Prostate gland (tissue), 2 donors: Measurements from ENCODE around the gene GPR68. TPM values are rescaled to one million over a fixed set of nuclear protein-coding genes. Genes with fewer than 3 reads are reported as not detected.

Experiments used
- DNase-seq: peaks from one replicate; pipeline ENCODE4 v3.0.0-alpha.2; 2019; ENCODE audit warnings: low spot score
- H3K27ac ChIP-seq, 2 donors: fragments of 200-600 bp; sonication (generic); 2 replicates each; pipeline ENCODE4 v1.5.1; 2017 to 2019
- H3K27me3 ChIP-seq: fragments of 200-600 bp; sonication (generic); replicated peaks from 2 replicates; pipeline ENCODE4 v1.5.1; 2019; ENCODE audit not compliant: insufficient read depth
- H3K36me3 ChIP-seq, 2 donors: fragments of 200-600 bp; sonication (generic); 1 replicate in 1 of 2; 2 replicates in 1 of 2; pipeline versions ENCODE4 v1.5.1 to v1.8.1; 2017 to 2019
- H3K4me1 ChIP-seq: fragments of 200-600 bp; sonication (generic); replicated peaks from 2 replicates; pipeline ENCODE4 v1.5.1; 2019
- H3K4me3 ChIP-seq, 2 donors: fragments of 200-600 bp; sonication (generic); 2 replicates each; pipeline ENCODE4 v1.5.1; 2017 to 2019
- H3K9me3 ChIP-seq: fragments of 200-600 bp; sonication (generic); 2 replicates; pipeline ENCODE4 v1.5.1; 2017
- POLR2A ChIP-seq: fragments of 450-650 bp; IDR thresholded peaks from one replicate; pipeline ENCODE4 v1.6.1; 2016; ENCODE audit warnings: antibody characterized with exemption, mild to moderate bottlenecking
- POLR2AphosphoS5 ChIP-seq: sonication (generic); formaldehyde crosslinking; IDR thresholded peaks from one replicate; pipeline ENCODE4 v1.6.1; 2017; ENCODE audit warnings: antibody characterized with exemption
- WGBS: methylation state at CpG from one replicate; pipeline ENCODE4 v1.1.5; 2018; 5-methylcytosine and 5-hydroxymethylcytosine counted together
- intact Hi-C: fragments of 100-400 bp; cut with DNase I; formaldehyde crosslinking; loops from one replicate; pipeline ENCODE4 v1.14.2; 2022
- total RNA-seq, 2 donors: library from RNA; depleted of rRNA; stranded (reverse); fragments of >200 nt; gene quantifications; one replicate each; pipeline ENCODE4 v1.1.0, GENCODE V29; 2016
- TF ChIP-seq, protein P1 (sequence below), 4 experiments: fragments of 200-600 bp in 2 of 4; fragments of 450-650 bp in 2 of 4; sonication (generic) in 2 of 4; IDR thresholded peaks; 1 replicate in 3 of 4; 2 replicates in 1 of 4; pipeline ENCODE4 v1.5.1; 2016 to 2019; ENCODE audit warnings: antibody characterized with exemption in 4 of 4, mild to moderate bottlenecking in 2 of 4, moderate library complexity in 2 of 4

The GPR68 gene
- total RNA-seq, 2 donors from 2014 or later, result 0.87 to 3.0 TPM

DNA sequence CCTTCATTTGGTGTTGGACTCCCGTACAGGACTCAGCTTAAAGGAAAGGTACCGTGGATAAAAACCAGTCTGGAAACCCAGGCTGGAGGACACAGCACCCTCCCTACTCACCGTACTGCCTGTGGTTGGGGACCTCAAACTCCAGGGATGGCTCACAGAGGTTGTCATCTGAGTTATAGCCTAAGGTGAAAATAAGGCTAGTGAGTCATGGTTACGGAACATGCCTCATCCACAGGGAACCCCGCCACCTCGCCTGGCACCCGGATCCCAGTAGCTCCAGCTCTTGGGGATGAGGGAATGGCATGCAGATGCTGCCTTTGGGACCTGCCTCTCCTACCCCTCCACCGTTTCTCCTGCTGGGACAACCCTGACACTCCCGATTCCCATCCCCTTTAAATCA, 36.8 kb upstream of the GPR68 start:
- Histone ChIP-seq H3K27ac (no peak overlapping the region), H3K9me3 (no peaks in the 10 kb centered on the region), H3K27me3 (no peaks in the 10 kb centered on the region), H3K36me3 (no peaks in the 10 kb centered on the region), H3K4me1 (no peaks in the 10 kb centered on the region), H3K4me3 (no peak overlapping the region)
- no peak for DNase-seq
- TF ChIP-seq POLR2A, result no peak
- intact Hi-C loops, result loop anchor here (5.0 to 10.0 kb wide), 2 partner anchors 217 to 379 kb away; partner anchors contain the start of gene RPS6KA5
- 92% methylated on average over 9 of the region's 9 CpGs for WGBS

DNA sequence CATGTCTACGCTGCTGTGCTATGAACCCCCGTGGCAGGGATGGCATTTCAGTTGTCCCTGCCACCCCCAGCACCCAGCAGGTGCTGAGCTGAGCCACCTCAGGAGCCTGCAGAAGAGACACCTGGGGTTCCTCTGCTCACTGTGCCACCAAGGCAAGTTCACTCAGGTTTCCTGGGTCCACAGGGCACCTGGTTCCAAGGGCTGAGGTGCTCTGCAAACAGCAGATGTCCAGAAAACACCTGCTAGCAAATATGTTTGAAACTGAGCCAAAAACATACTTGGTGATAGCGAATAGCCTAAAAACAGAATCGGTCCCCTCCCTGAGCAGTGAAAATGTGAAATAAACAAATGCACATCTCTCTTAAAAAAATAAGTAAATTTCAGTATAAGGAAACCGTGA, 35.6 kb upstream of the GPR68 start:
- no peaks in the 10 kb centered on the region for H3K4me1 ChIP-seq
- no peak for TF ChIP-seq POLR2AphosphoS5
- TF ChIP-seq POLR2A, result no peak
- TF ChIP-seq, protein P1, sequence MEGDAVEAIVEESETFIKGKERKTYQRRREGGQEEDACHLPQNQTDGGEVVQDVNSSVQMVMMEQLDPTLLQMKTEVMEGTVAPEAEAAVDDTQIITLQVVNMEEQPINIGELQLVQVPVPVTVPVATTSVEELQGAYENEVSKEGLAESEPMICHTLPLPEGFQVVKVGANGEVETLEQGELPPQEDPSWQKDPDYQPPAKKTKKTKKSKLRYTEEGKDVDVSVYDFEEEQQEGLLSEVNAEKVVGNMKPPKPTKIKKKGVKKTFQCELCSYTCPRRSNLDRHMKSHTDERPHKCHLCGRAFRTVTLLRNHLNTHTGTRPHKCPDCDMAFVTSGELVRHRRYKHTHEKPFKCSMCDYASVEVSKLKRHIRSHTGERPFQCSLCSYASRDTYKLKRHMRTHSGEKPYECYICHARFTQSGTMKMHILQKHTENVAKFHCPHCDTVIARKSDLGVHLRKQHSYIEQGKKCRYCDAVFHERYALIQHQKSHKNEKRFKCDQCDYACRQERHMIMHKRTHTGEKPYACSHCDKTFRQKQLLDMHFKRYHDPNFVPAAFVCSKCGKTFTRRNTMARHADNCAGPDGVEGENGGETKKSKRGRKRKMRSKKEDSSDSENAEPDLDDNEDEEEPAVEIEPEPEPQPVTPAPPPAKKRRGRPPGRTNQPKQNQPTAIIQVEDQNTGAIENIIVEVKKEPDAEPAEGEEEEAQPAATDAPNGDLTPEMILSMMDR (IDR thresholded peaks at IDR 0.05), result no peak
- DNase-seq, result no peak
- H3K27ac ChIP-seq, result no peak overlapping the region
- H3K36me3 ChIP-seq, result no peaks in the 10 kb centered on the region
- 68% methylated on average over 5 of the region's 5 CpGs for WGBS
- H3K4me3 ChIP-seq, result no peak overlapping the region
- no peaks in the 10 kb centered on the region for H3K9me3 ChIP-seq
- intact Hi-C loops, result loop anchor here (5.0 to 10.0 kb wide), 2 partner anchors 215 to 378 kb away; partner anchors contain the start of gene RPS6KA5
- no peaks in the 10 kb centered on the region for H3K27me3 ChIP-seq

DNA sequence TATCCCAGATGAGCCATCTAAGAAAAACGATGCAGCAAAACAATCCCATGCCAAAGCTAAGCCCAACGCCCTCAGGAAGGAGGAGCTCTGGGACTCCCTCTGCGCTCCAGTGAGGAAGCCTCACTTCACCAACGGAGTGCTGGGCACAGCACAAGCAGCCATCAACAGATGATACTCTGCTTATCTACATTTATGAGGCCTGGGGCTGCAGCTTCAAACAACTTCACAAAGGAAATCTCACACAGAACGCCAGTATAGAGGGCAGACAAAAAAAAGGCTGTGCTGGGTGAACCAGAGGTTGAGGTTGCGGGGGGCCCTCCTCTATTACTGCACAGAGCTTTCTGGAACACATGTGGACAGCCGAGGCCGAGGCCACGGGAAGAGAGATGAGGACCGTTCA, 34.9 kb upstream of the GPR68 start:
- 87% methylated on average over 10 of the region's 10 CpGs for WGBS
- Histone ChIP-seq H3K27me3 (no peaks in the 10 kb centered on the region), H3K4me1 (no peaks in the 10 kb centered on the region), H3K9me3 (no peaks in the 10 kb centered on the region), H3K4me3 (no peak overlapping the region), H3K36me3 (no peaks in the 10 kb centered on the region), H3K27ac (no peak overlapping the region)
- TF ChIP-seq POLR2A, result no peak
- TF ChIP-seq POLR2AphosphoS5, result no peak
- TF ChIP-seq, protein P1 (IDR thresholded peaks at IDR 0.05), result no peak
- intact Hi-C loops, result no loop called here
- DNase-seq, result no peak

DNA sequence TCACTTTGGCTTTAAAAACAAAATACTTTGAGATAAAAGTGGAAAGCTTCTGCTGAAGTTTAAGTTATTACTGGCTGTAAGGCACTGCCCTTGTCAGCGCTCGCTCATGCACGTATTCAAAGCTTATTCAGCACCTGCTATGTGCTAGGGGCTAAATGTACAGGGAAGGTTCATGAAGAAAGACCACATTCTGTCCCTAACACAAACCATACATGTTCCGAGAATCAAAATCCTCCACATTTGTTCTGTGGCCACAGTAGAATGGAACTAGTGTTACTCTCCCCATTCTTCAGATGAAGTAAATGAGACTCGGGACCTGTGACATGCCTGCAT, 33.8 kb upstream of the GPR68 start:
- H3K27me3 ChIP-seq, result no peaks in the 10 kb centered on the region
- H3K36me3 ChIP-seq, result no peaks in the 10 kb centered on the region
- no peak overlapping the region for H3K4me3 ChIP-seq
- H3K4me1 ChIP-seq, result no peaks in the 10 kb centered on the region
- WGBS, result 96% methylated on average over 5 of the region's 5 CpGs
- TF ChIP-seq, protein P1 (IDR thresholded peaks at IDR 0.05), result no peak
- TF ChIP-seq POLR2AphosphoS5 (no peak), POLR2A (no peak)
- no peak for DNase-seq
- no peaks in the 10 kb centered on the region for H3K9me3 ChIP-seq
- H3K27ac ChIP-seq, result peak overlapping the region in 1 of 2 donors; percentile 70
- intact Hi-C loops, result no loop called here

DNA sequence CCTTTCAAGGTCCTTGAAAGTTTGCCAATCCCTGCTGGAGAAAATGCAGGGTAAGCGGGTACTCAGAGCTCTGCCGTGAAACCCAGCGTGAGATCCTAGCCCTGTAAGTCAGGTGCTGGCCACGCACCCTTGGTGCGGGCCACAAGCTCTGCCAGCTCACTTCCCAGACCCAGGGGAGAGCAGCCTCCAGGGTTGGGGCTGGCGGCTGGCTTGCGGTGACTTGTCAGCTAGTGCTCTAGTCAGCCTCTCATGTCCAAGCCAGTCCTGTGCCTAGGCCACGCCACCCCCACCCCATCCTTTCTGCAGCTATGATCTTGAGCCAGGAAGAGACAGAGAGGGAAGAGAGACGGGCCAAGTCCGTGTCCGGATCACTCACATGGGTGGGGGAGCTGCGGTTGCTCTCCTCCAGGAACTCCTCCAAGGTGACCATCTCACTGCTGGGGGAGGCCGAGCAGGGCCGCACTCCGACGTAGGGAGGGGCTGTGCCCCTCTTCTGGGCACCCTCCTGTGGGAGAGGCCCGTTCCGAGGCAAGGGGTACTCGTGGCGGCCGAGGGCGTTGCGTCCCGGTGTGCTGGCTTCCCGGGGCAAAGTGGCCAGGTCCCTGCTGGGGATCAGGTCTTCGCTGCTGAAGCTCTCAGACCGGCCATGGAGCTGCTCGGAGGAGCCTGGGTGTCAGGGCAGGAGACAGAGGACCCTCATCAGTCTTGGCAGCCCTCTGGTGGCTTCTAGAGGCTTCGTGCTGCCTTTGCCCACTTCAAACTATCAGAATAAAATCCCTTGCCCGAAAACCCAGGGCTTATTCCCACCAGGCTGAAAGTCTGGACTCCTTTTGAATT, 33.3 kb upstream of the GPR68 start:
- intact Hi-C loops, result no loop called here
- 71% methylated on average over 21 of the region's 30 CpGs for WGBS
- no peaks in the 10 kb centered on the region for H3K27me3 ChIP-seq
- H3K4me3 ChIP-seq, result no peak overlapping the region
- TF ChIP-seq, protein P1 (IDR thresholded peaks at IDR 0.05), result no peak
- TF ChIP-seq POLR2A (no peak), POLR2AphosphoS5 (no peak)
- H3K36me3 ChIP-seq, result no peaks in the 10 kb centered on the region
- DNase-seq, result no peak
- no peaks in the 10 kb centered on the region for H3K4me1 ChIP-seq
- H3K27ac ChIP-seq, result peak overlapping the region; percentile 48 to 70
- no peaks in the 10 kb centered on the region for H3K9me3 ChIP-seq
